OCI-LY7 (cell line): Measurements from ENCODE around the gene TMPRSS6.
A peak's percentile ranks its signal among the peaks of the same experiment; 100 is the strongest.

Source experiments
- EZH2phosphoT487 ChIP-seq: fragments of 200-600 bp; sonication (generic); IDR thresholded peaks from 2 replicates; pipeline ENCODE4 v1.6.1; 2018; ENCODE audit warnings: low read depth, borderline replicate concordance, mild to moderate bottlenecking, mixed run types, antibody characterized with exemption, low read length, moderate library complexity, mixed read lengths
- TF ChIP-seq, protein P1 (sequence below): fragments of 200-600 bp; sonication (generic); conservative IDR thresholded peaks from 2 replicates; pipeline ENCODE4 v1.5.1; 2014; ENCODE audit warnings: mild to moderate bottlenecking, antibody characterized with exemption, low read length, moderate library complexity, mixed read lengths

DNA sequence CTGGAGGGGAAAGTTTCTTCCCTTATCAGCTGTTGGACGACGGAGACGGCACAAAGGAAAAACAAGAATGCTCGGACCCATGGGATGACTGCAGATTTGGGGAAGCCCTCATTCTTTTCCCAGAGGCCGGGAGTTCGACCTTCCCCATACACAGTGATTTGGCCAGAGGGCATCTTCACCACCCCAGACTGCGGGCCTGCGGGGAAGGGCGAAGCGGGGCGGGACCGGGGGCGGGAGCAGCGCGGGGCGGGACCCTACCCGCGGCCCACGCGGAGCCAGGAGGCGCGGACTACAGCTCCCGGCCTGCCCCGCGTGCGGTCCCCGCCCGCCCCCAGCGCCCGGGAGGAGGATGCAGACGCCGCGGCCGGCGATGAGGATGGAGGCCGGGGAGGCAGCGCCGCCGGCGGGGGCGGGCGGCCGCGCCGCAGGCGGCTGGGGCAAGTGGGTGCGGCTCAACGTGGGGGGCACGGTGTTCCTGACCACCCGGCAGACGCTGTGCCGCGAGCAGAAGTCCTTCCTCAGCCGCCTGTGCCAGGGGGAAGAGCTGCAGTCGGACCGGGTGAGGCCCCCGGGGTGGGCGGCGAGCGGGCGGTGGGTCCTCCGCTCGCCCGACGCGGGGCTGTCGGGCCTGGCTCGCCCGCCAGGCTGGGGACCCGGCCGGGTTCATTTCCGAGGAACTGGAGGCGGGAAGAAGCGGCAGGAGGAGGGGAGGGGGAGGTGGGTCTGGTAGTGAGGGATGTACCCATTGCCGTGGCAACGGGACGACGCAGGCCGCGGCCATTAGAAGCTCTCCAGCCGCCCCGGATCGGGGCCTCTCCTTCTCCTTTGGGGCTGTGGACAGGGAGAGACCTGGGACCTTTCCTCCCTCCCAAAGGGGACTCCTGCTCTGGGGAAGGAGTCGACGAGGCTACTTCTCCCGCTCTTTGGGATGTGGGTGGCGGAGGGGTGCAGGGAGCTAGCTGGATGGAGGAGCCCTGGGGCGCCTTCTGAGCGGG is 57.8 kb downstream of the TMPRSS6 start, which contains the start of gene KCTD17:
- TF ChIP-seq, protein P1, sequence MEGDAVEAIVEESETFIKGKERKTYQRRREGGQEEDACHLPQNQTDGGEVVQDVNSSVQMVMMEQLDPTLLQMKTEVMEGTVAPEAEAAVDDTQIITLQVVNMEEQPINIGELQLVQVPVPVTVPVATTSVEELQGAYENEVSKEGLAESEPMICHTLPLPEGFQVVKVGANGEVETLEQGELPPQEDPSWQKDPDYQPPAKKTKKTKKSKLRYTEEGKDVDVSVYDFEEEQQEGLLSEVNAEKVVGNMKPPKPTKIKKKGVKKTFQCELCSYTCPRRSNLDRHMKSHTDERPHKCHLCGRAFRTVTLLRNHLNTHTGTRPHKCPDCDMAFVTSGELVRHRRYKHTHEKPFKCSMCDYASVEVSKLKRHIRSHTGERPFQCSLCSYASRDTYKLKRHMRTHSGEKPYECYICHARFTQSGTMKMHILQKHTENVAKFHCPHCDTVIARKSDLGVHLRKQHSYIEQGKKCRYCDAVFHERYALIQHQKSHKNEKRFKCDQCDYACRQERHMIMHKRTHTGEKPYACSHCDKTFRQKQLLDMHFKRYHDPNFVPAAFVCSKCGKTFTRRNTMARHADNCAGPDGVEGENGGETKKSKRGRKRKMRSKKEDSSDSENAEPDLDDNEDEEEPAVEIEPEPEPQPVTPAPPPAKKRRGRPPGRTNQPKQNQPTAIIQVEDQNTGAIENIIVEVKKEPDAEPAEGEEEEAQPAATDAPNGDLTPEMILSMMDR, result peak; percentile 42; the same call in 1 of the 2 replicates
- no peak for TF ChIP-seq EZH2phosphoT487
